ENCODE data around the gene KIAA0232.

- TF ChIP-seq POLR2A (IDR thresholded peaks at IDR 0.05), result no peak
- TF ChIP-seq CTCF (IDR thresholded peaks at IDR 0.05), result no peak
These were observed 94.5 kb downstream of the KIAA0232 start for GRCh38 chr4:6877067-6877466.
